ENCODE measurements around the gene GPC4.

GPC4 gene

DNA sequence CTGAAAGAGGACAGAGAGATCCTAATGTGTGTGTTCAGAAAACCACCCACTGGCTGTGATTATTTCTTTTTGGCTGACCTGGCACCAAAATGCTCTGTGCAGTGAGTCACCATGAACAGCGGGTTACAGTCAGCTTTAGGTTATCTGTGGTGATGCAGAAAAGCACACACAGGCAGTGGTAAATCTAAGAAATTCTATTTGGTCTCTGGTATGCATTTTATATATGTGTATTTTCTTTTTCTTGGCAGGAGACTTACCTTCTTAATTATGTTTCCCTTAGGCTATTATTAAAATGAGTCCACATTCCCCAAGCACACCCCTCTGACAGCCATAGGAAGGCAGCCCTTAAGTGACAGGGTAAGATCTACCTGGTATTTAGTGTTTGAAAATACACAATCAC is 118.0 kb downstream of the GPC4 start:
- TF ChIP-seq CTCF (IDR thresholded peaks at IDR 0.05; ENCODE audit: low read length) (no peak), EZH2 (IDR thresholded peaks at IDR 0.05; ENCODE audit: borderline replicate concordance, low read length) (no peak)
- no peaks in the 10 kb centered on the region for H3K36me3 ChIP-seq (ENCODE audit: insufficient read depth, low read length)
- no peaks in the 10 kb centered on the region for H3K79me2 ChIP-seq (ENCODE audit: insufficient read depth, low read length)
- H3K27me3 ChIP-seq (ENCODE audit: insufficient read depth, low read length): no peaks in the 10 kb centered on the region
- no peak overlapping the region for H2AFZ ChIP-seq (ENCODE audit: low read length)
- H3K9me3 ChIP-seq (ENCODE audit: low read length): no peaks in the 10 kb centered on the region
- no peak overlapping the region for H3K9ac ChIP-seq (ENCODE audit: low read length)
- H3K4me1 ChIP-seq (ENCODE audit: insufficient read depth, low read length, severe bottlenecking): no peaks in the 10 kb centered on the region
- no peak overlapping the region for H3K4me3 ChIP-seq (ENCODE audit: low read depth, low read length, poor library complexity, severe bottlenecking)
- H3F3A ChIP-seq (ENCODE audit: insufficient read depth, low read length): no peaks in the 10 kb centered on the region
- no peaks in the 10 kb centered on the region for H4K20me1 ChIP-seq (ENCODE audit: insufficient read depth, low read length)
- H3K4me2 ChIP-seq (ENCODE audit: low read length): no peak overlapping the region
- no peak overlapping the region for H3K27ac ChIP-seq (ENCODE audit: low read depth, low read length, poor library complexity, severe bottlenecking)
- no peaks in the 10 kb centered on the region for H3K9me2 ChIP-seq (ENCODE audit: low read depth, low read length)

GRCh38 chrX:133294126-133294525 is 121.2 kb downstream of the GPC4 start:
- Histone ChIP-seq H3K27ac (ENCODE audit: low read depth, low read length, poor library complexity, severe bottlenecking) (no peak overlapping the region), H3K36me3 (ENCODE audit: insufficient read depth, low read length) (no peaks in the 10 kb centered on the region), H3K79me2 (ENCODE audit: insufficient read depth, low read length) (no peaks in the 10 kb centered on the region), H3K4me2 (ENCODE audit: low read length) (no peak overlapping the region), H3K9me3 (ENCODE audit: low read length) (no peaks in the 10 kb centered on the region), H3F3A (ENCODE audit: insufficient read depth, low read length) (no peaks in the 10 kb centered on the region), H3K4me3 (ENCODE audit: low read depth, low read length, poor library complexity, severe bottlenecking) (no peak overlapping the region), H3K27me3 (ENCODE audit: insufficient read depth, low read length) (no peaks in the 10 kb centered on the region), H2AFZ (ENCODE audit: low read length) (no peak overlapping the region), H3K4me1 (ENCODE audit: insufficient read depth, low read length, severe bottlenecking) (no peaks in the 10 kb centered on the region), H4K20me1 (ENCODE audit: insufficient read depth, low read length) (no peaks in the 10 kb centered on the region), H3K9ac (ENCODE audit: low read length) (no peak overlapping the region), H3K9me2 (ENCODE audit: low read depth, low read length) (no peaks in the 10 kb centered on the region)
- TF ChIP-seq EZH2 (IDR thresholded peaks at IDR 0.05; ENCODE audit: borderline replicate concordance, low read length): no peak
- no peak for TF ChIP-seq CTCF (IDR thresholded peaks at IDR 0.05; ENCODE audit: low read length)

DNA sequence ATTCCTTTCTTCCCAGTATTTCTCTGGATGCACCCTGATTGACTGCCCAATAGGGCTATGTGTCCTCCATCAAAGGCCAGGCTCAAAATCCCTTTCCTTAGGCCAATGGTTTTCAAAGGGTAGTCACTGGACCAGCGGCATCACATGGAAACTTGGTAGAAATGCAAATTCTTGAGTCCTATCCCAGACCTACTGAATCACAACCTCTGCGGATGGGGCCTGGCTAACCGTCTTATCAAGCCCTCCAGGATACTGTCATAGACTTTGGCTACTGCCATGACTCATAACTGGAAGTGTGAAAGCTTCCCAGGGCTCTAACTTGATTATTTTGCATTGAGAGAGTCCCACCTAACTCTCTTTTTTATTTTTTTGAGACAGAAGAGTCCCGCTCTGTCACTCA is 125.2 kb downstream of the GPC4 start:
- Histone ChIP-seq H3K9me2 (ENCODE audit: low read depth, low read length) (no peaks in the 10 kb centered on the region), H3K27ac (ENCODE audit: low read depth, low read length, poor library complexity, severe bottlenecking) (no peak overlapping the region), H3K27me3 (ENCODE audit: insufficient read depth, low read length) (no peaks in the 10 kb centered on the region), H3K36me3 (ENCODE audit: insufficient read depth, low read length) (no peaks in the 10 kb centered on the region), H3K9me3 (ENCODE audit: low read length) (no peaks in the 10 kb centered on the region), H4K20me1 (ENCODE audit: insufficient read depth, low read length) (no peaks in the 10 kb centered on the region), H3K4me1 (ENCODE audit: insufficient read depth, low read length, severe bottlenecking) (no peaks in the 10 kb centered on the region), H3F3A (ENCODE audit: insufficient read depth, low read length) (no peaks in the 10 kb centered on the region), H2AFZ (ENCODE audit: low read length) (no peak overlapping the region), H3K4me2 (ENCODE audit: low read length) (no peak overlapping the region), H3K4me3 (ENCODE audit: low read depth, low read length, poor library complexity, severe bottlenecking) (no peak overlapping the region), H3K9ac (ENCODE audit: low read length) (no peak overlapping the region), H3K79me2 (ENCODE audit: insufficient read depth, low read length) (no peaks in the 10 kb centered on the region)
- TF ChIP-seq EZH2 (IDR thresholded peaks at IDR 0.05; ENCODE audit: borderline replicate concordance, low read length) (no peak), CTCF (IDR thresholded peaks at IDR 0.05; ENCODE audit: low read length) (no peak)

Measured in OCI-LY1 (cell line).